Fibroblast of mammary gland (primary cell): ENCODE data around the gene CNTN2.

Experiments
- DNase-seq: peaks from one replicate; pipeline ENCODE4 v3.0.0-alpha.2; 2010; ENCODE audit warnings: low read depth
- H3K4me3 ChIP-seq: 2 replicates; pipeline ENCODE4 v1.5.1; 2011; ENCODE audit warnings: low read depth, mild to moderate bottlenecking, low read length, moderate library complexity; ENCODE audit not compliant: control insufficient read depth
- CTCF ChIP-seq: conservative IDR thresholded peaks from 2 replicates; pipeline ENCODE4 v1.5.1; 2011; ENCODE audit warnings: low read depth, low read length, inconsistent platforms; ENCODE audit not compliant: control insufficient read depth, insufficient read depth

Gene CNTN2

DNA sequence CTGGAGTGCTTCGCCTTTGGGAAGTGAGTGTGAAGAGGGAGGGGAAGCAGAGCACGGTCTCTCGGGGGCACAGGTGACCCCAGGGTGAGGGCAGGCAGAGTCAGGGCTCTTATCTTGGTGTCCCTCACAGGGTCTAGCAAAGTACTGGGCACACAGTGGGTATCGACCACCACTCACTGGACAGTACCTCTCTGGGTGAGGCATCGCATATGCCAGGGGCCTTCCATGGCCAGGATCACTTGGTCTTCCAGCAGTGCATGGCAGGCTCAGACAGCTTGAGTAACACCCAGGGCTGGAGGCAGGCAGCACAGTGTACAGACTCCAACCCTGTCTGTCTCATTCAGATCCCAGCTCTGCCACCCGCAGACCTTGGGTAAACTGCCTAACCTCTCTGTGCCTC, 16.6 kb downstream of the CNTN2 start:
- no peak overlapping the region for H3K4me3 ChIP-seq
- TF ChIP-seq CTCF, result no peak
- no peak for DNase-seq

- no peak for DNase-seq
- TF ChIP-seq CTCF, result no peak
- no peak overlapping the region for H3K4me3 ChIP-seq
These were observed 17.7 kb downstream of the CNTN2 start for GRCh38 chr1:205060746-205061145.

DNA sequence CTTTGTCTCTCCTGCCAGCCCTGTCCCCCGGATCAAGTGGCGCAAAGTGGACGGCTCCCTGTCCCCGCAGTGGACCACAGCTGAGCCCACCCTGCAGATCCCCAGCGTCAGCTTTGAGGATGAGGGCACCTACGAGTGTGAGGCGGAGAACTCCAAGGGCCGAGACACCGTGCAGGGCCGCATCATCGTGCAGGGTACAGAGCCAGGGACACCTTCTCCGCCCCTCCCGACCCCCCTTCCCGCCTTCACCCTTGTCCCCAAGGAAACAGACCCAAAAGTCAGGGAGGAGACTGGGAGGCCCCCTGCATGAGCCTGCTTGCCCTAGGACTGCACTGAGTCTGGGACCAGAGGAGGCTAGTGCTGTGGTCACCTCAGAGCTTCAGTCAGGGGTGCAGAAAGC, 18.2 kb downstream of the CNTN2 start:
- DNase-seq, result no peak
- H3K4me3 ChIP-seq, result no peak overlapping the region
- no peak for TF ChIP-seq CTCF

- DNase-seq, result peak; percentile 53
- TF ChIP-seq CTCF, result peak; percentile 90
- H3K4me3 ChIP-seq, result no peak overlapping the region
These were observed 18.7 kb downstream of the CNTN2 start for GRCh38 chr1:205061665-205062069.

DNA sequence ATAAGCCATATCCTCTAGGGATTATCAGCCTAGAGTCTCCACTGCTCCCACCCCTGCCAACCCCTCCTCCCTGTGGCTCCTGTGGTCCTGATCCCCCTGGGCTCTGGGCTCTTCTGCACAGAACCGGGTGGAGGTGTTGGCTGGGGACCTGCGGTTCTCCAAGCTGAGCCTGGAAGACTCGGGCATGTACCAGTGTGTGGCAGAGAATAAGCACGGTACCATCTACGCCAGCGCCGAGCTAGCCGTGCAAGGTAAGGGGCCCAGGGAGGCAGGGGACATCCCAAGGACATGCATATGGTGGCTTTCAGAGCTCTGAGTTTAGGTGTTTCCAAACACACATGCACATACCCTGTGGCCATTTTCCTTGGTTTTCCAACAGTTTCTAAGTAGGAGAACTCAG, 19.3 kb downstream of the CNTN2 start:
- no peak overlapping the region for H3K4me3 ChIP-seq
- no peak for TF ChIP-seq CTCF

DNA sequence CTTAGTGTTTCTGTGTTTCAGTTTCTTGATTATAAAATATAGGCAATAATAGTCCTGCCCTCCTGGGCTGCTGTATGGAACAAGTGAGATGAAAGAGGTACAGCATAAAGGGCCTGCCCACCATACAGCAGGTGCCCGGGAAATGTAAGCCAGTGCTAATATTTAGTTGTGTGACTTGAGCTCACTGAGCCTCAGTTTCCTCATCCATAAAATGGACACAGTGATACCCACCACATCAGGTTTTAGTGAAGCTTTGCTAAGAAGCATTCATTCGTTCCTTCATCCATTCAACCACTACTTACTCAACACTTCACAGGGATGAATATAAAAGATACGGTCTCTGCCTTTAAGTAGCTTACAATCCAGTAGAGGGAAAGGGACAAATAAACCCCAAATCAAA, 19.9 kb downstream of the CNTN2 start:
- no peak overlapping the region for H3K4me3 ChIP-seq
- no peak for DNase-seq
- TF ChIP-seq CTCF, result no peak

More for the DNA sequence above, 19.3 kb downstream of the CNTN2 start:
- no peak for DNase-seq

GRCh38 chr1:205064301-205064700, 21.3 kb downstream of the CNTN2 start:
- DNase-seq, result no peak
- H3K4me3 ChIP-seq, result no peak overlapping the region
- TF ChIP-seq CTCF, result no peak
